Measurements from ENCODE around the gene WBP2.

The WBP2 gene

DNA sequence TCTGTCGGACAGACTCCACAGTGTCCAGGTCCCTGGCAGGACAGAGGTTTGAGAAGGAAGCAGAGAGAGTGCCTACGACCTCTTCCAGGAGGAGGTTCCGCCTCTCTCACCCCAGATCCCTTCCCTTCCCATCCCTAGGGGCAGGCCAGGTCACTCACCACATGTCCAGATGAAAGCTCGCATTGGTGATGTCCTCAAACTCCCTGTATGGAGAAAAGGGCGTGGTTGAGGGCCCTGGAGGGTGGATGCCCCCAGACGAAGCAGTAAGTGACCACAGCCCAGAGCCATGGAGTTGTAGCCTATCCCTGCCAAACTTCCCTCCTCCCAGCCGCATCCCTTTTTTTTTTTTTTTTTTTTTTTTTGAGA, 14.4 kb downstream of the WBP2 start:
- H3K9me2 ChIP-seq (replicated peaks; ENCODE audit: insufficient read depth, low read length) = no peaks in the 10 kb centered on the region
- no peak overlapping the region for H3K4me3 ChIP-seq (ENCODE audit: insufficient read depth, low read length, poor library complexity, severe bottlenecking)
- no peak overlapping the region for H3K27ac ChIP-seq (ENCODE audit: low read depth, low read length)
- no peaks in the 10 kb centered on the region for H3K27me3 ChIP-seq (ENCODE audit: low read length)
- no peaks in the 10 kb centered on the region for H4K20me1 ChIP-seq (ENCODE audit: low read depth, low read length)
- no peaks in the 10 kb centered on the region for H3K79me2 ChIP-seq (ENCODE audit: insufficient read depth, low read length)
- no peak overlapping the region for H3K9ac ChIP-seq (ENCODE audit: low read length)
- no peaks in the 10 kb centered on the region for H3K36me3 ChIP-seq (ENCODE audit: low read length)
- no peak overlapping the region for H3K4me2 ChIP-seq (ENCODE audit: low read depth, low read length, poor library complexity, severe bottlenecking)
- H3K9me3 ChIP-seq (ENCODE audit: insufficient read depth, low read length) = no peaks in the 10 kb centered on the region
- H3F3A ChIP-seq (ENCODE audit: insufficient read depth) = no peaks in the 10 kb centered on the region
- TF ChIP-seq, protein P1, sequence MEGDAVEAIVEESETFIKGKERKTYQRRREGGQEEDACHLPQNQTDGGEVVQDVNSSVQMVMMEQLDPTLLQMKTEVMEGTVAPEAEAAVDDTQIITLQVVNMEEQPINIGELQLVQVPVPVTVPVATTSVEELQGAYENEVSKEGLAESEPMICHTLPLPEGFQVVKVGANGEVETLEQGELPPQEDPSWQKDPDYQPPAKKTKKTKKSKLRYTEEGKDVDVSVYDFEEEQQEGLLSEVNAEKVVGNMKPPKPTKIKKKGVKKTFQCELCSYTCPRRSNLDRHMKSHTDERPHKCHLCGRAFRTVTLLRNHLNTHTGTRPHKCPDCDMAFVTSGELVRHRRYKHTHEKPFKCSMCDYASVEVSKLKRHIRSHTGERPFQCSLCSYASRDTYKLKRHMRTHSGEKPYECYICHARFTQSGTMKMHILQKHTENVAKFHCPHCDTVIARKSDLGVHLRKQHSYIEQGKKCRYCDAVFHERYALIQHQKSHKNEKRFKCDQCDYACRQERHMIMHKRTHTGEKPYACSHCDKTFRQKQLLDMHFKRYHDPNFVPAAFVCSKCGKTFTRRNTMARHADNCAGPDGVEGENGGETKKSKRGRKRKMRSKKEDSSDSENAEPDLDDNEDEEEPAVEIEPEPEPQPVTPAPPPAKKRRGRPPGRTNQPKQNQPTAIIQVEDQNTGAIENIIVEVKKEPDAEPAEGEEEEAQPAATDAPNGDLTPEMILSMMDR (IDR thresholded peaks at IDR 0.05; ENCODE audit: insufficient read depth, low read length, poor library complexity, severe bottlenecking) = no peak
- TF ChIP-seq EZH2phosphoT487 (conservative IDR thresholded peaks at IDR 0.05; ENCODE audit: low read length) = no peak
- no peak overlapping the region for H2AFZ ChIP-seq (ENCODE audit: low read depth, low read length, severe bottlenecking)

DNA sequence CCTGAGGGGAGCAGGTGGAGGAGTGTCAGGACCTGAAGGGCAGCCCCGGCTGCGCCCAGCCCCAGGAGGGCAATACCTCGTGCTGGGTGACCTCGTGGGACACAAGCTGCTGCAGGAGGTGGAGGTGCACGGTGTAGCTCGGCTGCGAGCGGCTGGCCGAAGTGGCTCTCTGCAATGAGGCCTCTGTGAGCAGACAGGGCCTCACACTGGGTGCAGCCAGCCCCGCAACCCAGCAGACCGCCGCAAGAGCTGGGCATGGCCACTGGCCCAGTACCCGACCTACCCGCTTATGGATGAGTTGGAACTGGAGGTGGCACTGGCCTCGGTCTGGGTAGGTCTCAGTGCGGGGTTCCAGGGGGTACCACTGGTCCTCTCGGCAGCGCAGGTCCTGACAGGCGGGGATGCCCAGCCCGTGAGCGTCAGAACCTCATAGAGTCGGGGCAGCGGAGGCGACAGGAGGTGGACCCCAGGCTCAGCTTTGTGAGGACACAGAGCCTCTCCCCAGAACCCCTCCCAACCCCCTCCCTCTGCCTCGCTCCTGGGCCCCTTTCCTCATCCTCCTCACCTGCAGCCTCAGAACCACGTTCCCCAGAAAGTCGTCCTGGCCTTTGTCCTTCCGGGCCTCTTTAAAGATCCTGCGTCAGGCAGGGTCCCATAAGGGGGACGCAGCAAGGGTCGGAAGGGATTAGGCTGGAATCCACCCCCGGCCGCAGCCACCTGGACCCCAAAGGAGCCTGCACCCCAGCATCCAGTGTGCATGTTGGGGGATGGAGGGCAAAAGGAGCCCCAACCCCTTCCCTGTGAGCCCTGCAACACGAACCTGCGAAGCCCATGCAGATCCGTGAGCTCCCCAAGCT, 15.0 kb downstream of the WBP2 start:
- Histone ChIP-seq H3K27me3 (ENCODE audit: low read length) (no peaks in the 10 kb centered on the region), H2AFZ (ENCODE audit: low read depth, low read length, severe bottlenecking) (no peak overlapping the region), H3K27ac (ENCODE audit: low read depth, low read length) (no peak overlapping the region), H3K4me2 (ENCODE audit: low read depth, low read length, poor library complexity, severe bottlenecking) (no peak overlapping the region), H3K36me3 (ENCODE audit: low read length) (no peaks in the 10 kb centered on the region), H3K4me3 (ENCODE audit: insufficient read depth, low read length, poor library complexity, severe bottlenecking) (no peak overlapping the region), H3K9me2 (replicated peaks; ENCODE audit: insufficient read depth, low read length) (no peaks in the 10 kb centered on the region), H3K79me2 (ENCODE audit: insufficient read depth, low read length) (no peaks in the 10 kb centered on the region), H3K9ac (ENCODE audit: low read length) (no peak overlapping the region), H3K9me3 (ENCODE audit: insufficient read depth, low read length) (no peaks in the 10 kb centered on the region), H4K20me1 (ENCODE audit: low read depth, low read length) (no peaks in the 10 kb centered on the region), H3F3A (ENCODE audit: insufficient read depth) (no peaks in the 10 kb centered on the region)
- TF ChIP-seq, protein P1 (IDR thresholded peaks at IDR 0.05; ENCODE audit: insufficient read depth, low read length, poor library complexity, severe bottlenecking) = no peak
- TF ChIP-seq EZH2phosphoT487 (conservative IDR thresholded peaks at IDR 0.05; ENCODE audit: low read length) = no peak

DNA sequence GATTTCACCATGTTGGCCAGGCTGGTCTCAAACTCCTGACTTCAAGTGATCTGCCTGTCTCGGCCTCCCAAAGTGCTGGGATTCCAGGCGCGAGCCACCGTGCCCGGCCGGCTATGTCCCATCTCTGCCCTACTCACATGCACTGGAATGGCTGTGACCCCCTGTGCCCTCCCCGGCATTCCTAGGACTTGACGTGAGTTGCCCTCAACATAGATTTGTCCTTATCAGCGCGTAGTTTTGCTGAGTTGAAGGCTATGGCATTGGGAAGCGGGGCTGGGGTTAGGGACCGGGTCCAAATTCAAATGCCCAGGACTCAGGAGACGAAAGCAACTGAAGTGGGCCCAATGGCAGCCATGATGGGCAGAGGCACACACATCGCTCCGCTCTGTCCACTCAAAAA, 16.7 kb downstream of the WBP2 start:
- Histone ChIP-seq H3K4me3 (ENCODE audit: insufficient read depth, low read length, poor library complexity, severe bottlenecking) (no peak overlapping the region), H4K20me1 (ENCODE audit: low read depth, low read length) (no peaks in the 10 kb centered on the region), H3K4me2 (ENCODE audit: low read depth, low read length, poor library complexity, severe bottlenecking) (no peak overlapping the region), H3K9me2 (replicated peaks; ENCODE audit: insufficient read depth, low read length) (no peaks in the 10 kb centered on the region), H3K9me3 (ENCODE audit: insufficient read depth, low read length) (no peaks in the 10 kb centered on the region), H3K36me3 (ENCODE audit: low read length) (no peaks in the 10 kb centered on the region), H3K27me3 (ENCODE audit: low read length) (no peaks in the 10 kb centered on the region), H3K79me2 (ENCODE audit: insufficient read depth, low read length) (no peaks in the 10 kb centered on the region), H3K9ac (ENCODE audit: low read length) (no peak overlapping the region), H3F3A (ENCODE audit: insufficient read depth) (no peaks in the 10 kb centered on the region), H2AFZ (ENCODE audit: low read depth, low read length, severe bottlenecking) (no peak overlapping the region), H3K27ac (ENCODE audit: low read depth, low read length) (no peak overlapping the region)
- TF ChIP-seq, protein P1 (IDR thresholded peaks at IDR 0.05; ENCODE audit: insufficient read depth, low read length, poor library complexity, severe bottlenecking) = no peak
- TF ChIP-seq EZH2phosphoT487 (conservative IDR thresholded peaks at IDR 0.05; ENCODE audit: low read length) = no peak
